Neural crest cell (in vitro differentiated cells): Measurements from ENCODE around the gene CHSY3. TPM values are rescaled to one million over a fixed set of nuclear protein-coding genes. Genes with fewer than 3 reads are reported as not detected.

Source experiments
- DNase-seq: peaks from one replicate; pipeline ENCODE4 v3.0.0; 2021; ENCODE audit warnings: low read depth, mixed read lengths, low spot score
- H3K27ac Mint-ChIP-seq: one replicate; pipeline ENCODE4 v1.8.0; 2021; ENCODE audit warnings: mild to moderate bottlenecking, mixed read lengths; ENCODE audit not compliant: unreplicated experiment
- H3K27me3 Mint-ChIP-seq: 2 replicates; pipeline ENCODE4 v1.8.0; 2021; ENCODE audit warnings: low read depth, mild to moderate bottlenecking, mixed read lengths
- H3K36me3 Mint-ChIP-seq: 2 replicates; pipeline ENCODE4 v1.8.0; 2021; ENCODE audit warnings: low read depth, mild to moderate bottlenecking, mixed read lengths
- H3K4me1 Mint-ChIP-seq: 2 replicates; pipeline ENCODE4 v1.8.0; 2021; ENCODE audit warnings: mixed read lengths
- H3K4me3 Mint-ChIP-seq: one replicate; pipeline ENCODE4 v1.8.0; 2021; ENCODE audit warnings: mild to moderate bottlenecking, mixed read lengths
- H3K9me3 Mint-ChIP-seq: 2 replicates; pipeline ENCODE4 v1.8.0; 2021; ENCODE audit warnings: mixed read lengths
- total RNA-seq: library from RNA; stranded (reverse); gene quantifications from 2 replicates; pipeline ENCODE4 v1.2.1, GENCODE V29; 2021
- TF ChIP-seq, protein P1 (sequence below): fragments of 200-600 bp; sonication (generic); conservative IDR thresholded peaks from 2 replicates; pipeline ENCODE4 v1.5.0; 2021; ENCODE audit warnings: antibody characterized with exemption, mild to moderate bottlenecking

Gene CHSY3
- total RNA-seq, 1 donor from 2014 or later = 0.91 TPM

- no peak overlapping the region for H3K27ac Mint-ChIP-seq
- H3K36me3 Mint-ChIP-seq = no peaks in the 10 kb centered on the region
- H3K4me3 Mint-ChIP-seq = no peak overlapping the region
- no peaks in the 10 kb centered on the region for H3K9me3 Mint-ChIP-seq
- no peaks in the 10 kb centered on the region for H3K4me1 Mint-ChIP-seq
- TF ChIP-seq, protein P1, sequence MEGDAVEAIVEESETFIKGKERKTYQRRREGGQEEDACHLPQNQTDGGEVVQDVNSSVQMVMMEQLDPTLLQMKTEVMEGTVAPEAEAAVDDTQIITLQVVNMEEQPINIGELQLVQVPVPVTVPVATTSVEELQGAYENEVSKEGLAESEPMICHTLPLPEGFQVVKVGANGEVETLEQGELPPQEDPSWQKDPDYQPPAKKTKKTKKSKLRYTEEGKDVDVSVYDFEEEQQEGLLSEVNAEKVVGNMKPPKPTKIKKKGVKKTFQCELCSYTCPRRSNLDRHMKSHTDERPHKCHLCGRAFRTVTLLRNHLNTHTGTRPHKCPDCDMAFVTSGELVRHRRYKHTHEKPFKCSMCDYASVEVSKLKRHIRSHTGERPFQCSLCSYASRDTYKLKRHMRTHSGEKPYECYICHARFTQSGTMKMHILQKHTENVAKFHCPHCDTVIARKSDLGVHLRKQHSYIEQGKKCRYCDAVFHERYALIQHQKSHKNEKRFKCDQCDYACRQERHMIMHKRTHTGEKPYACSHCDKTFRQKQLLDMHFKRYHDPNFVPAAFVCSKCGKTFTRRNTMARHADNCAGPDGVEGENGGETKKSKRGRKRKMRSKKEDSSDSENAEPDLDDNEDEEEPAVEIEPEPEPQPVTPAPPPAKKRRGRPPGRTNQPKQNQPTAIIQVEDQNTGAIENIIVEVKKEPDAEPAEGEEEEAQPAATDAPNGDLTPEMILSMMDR = no peak
- no peak for DNase-seq
- no peaks in the 10 kb centered on the region for H3K27me3 Mint-ChIP-seq
These were observed 131.1 kb downstream of the CHSY3 start for GRCh38 chr5:130035388-130035787.

- H3K4me1 Mint-ChIP-seq = no peaks in the 10 kb centered on the region
- H3K9me3 Mint-ChIP-seq = no peaks in the 10 kb centered on the region
- no peak for DNase-seq
- no peak overlapping the region for H3K4me3 Mint-ChIP-seq
- no peak overlapping the region for H3K27ac Mint-ChIP-seq
- H3K27me3 Mint-ChIP-seq = no peaks in the 10 kb centered on the region
- H3K36me3 Mint-ChIP-seq = no peaks in the 10 kb centered on the region
- TF ChIP-seq, protein P1 = no peak
These were observed 133.6 kb downstream of the CHSY3 start for GRCh38 chr5:130037905-130038304.

- TF ChIP-seq, protein P1 = no peak
- no peak for DNase-seq
- Mint-ChIP-seq H3K27me3 (no peaks in the 10 kb centered on the region), H3K9me3 (peaks cover 5% of the 10 kb centered on the region), H3K27ac (no peak overlapping the region), H3K4me3 (no peak overlapping the region), H3K4me1 (no peaks in the 10 kb centered on the region), H3K36me3 (no peaks in the 10 kb centered on the region)
These were observed 139.6 kb downstream of the CHSY3 start for GRCh38 chr5:130043834-130044233.

DNA sequence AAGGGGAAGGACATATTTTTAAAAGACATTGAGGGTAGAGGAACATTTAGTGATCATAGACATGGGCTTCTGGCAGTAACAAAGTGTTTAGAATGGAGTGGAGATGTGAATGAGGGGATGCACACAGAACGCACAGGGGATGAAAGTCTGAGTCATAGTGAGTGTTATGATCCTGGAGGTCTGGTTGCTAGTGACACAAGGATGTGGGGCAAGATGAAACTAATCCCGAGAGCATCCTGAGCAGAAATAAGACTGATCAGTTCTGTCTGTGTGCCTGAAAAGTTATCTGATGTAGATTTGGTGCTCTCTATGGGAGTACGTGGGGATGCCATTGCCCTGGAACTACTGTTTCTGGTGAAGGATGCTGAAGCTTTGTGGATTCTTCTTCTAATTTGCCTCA, 141.1 kb downstream of the CHSY3 start:
- no peaks in the 10 kb centered on the region for H3K4me1 Mint-ChIP-seq
- H3K36me3 Mint-ChIP-seq = no peaks in the 10 kb centered on the region
- H3K27ac Mint-ChIP-seq = no peak overlapping the region
- DNase-seq = no peak
- no peak overlapping the region for H3K4me3 Mint-ChIP-seq
- TF ChIP-seq, protein P1 = no peak
- H3K27me3 Mint-ChIP-seq = no peaks in the 10 kb centered on the region
- H3K9me3 Mint-ChIP-seq = peaks cover 5% of the 10 kb centered on the region

GRCh38 chr5:130050585-130050984, 146.3 kb downstream of the CHSY3 start:
- H3K36me3 Mint-ChIP-seq = no peaks in the 10 kb centered on the region
- H3K4me1 Mint-ChIP-seq = no peaks in the 10 kb centered on the region
- no peak overlapping the region for H3K4me3 Mint-ChIP-seq
- DNase-seq = no peak
- TF ChIP-seq, protein P1 = no peak
- no peaks in the 10 kb centered on the region for H3K27me3 Mint-ChIP-seq
- H3K27ac Mint-ChIP-seq = no peak overlapping the region
- H3K9me3 Mint-ChIP-seq = no peaks in the 10 kb centered on the region

DNA sequence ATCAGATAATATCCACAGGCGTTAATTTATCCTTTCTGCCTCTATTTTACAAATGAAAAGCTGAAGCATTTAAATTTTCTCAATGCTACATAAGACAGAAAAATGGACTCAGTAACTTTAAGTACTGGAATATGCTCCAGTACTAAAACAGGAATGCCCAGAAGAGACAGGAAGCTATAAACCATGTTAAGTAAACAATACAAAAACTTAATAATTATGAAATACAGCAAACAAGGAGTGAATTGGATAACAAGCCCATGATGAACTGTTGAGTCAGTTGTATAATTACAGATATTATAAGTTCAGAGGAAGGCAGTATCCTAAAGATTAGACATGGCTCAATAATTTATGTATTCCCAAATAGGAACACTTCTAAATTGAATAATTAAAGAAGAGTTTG, 148.5 kb downstream of the CHSY3 start:
- Mint-ChIP-seq H3K27me3 (no peaks in the 10 kb centered on the region), H3K9me3 (no peaks in the 10 kb centered on the region), H3K4me1 (no peaks in the 10 kb centered on the region), H3K27ac (no peak overlapping the region), H3K36me3 (no peaks in the 10 kb centered on the region), H3K4me3 (no peak overlapping the region)
- TF ChIP-seq, protein P1 = no peak
- no peak for DNase-seq
